HFFc6 (cell line): Measurements from ENCODE around the gene ATP2C2. TPM values are rescaled to one million over a fixed set of nuclear protein-coding genes. Genes with fewer than 3 reads are reported as not detected.
"Not testable (repeated sequence)": the region's sequence is repeated elsewhere in the genome, so short reads cannot be mapped to it uniquely, and the experiment has no call there.

Source experiments
- DNase-seq: peaks from one replicate; pipeline ENCODE4 v3.0.0-alpha.2; 2018
- H3K27ac Mint-ChIP-seq: 2 replicates; pipeline ENCODE4 v1.8.0; 2020; ENCODE audit warnings: mild to moderate bottlenecking, mixed read lengths
- H3K27me3 Mint-ChIP-seq: 2 replicates; pipeline ENCODE4 v1.8.0; 2021; ENCODE audit warnings: mild to moderate bottlenecking, moderate library complexity, mixed read lengths; ENCODE audit not compliant: insufficient read depth
- H3K36me3 Mint-ChIP-seq: 2 replicates; pipeline ENCODE4 v1.8.0; 2021; ENCODE audit warnings: low read depth, mixed read lengths
- H3K4me1 Mint-ChIP-seq: 2 replicates; pipeline ENCODE4 v1.8.0; 2020; ENCODE audit warnings: low read depth, mixed read lengths
- H3K4me3 Mint-ChIP-seq: 2 replicates; pipeline ENCODE4 v1.8.0; 2020; ENCODE audit warnings: mild to moderate bottlenecking, moderate library complexity, mixed read lengths
- H3K9me3 Mint-ChIP-seq: 2 replicates; pipeline ENCODE4 v1.8.0; 2020; ENCODE audit warnings: mild to moderate bottlenecking, mixed read lengths
- total RNA-seq, 6 experiments: library from RNA; stranded (reverse); fragmentation: NEBNext Ultra II Directional; extraction: Animal tissue kit (Norgen Biotek cat#: 25700); gene quantifications; 2 replicates in 1 of 6; 3 replicates in 5 of 6; pipeline ENCODE4 v1.2.3, GENCODE V29; 2021
- TF ChIP-seq, protein P1 (sequence below): fragments of 200-600 bp; sonication (generic); IDR thresholded peaks from 2 replicates; pipeline ENCODE4 v1.5.0; 2021; ENCODE audit warnings: antibody characterized with exemption, mild to moderate bottlenecking

The ATP2C2 gene
- total RNA-seq, 6 experiments from 2014 or later = not detected

DNA sequence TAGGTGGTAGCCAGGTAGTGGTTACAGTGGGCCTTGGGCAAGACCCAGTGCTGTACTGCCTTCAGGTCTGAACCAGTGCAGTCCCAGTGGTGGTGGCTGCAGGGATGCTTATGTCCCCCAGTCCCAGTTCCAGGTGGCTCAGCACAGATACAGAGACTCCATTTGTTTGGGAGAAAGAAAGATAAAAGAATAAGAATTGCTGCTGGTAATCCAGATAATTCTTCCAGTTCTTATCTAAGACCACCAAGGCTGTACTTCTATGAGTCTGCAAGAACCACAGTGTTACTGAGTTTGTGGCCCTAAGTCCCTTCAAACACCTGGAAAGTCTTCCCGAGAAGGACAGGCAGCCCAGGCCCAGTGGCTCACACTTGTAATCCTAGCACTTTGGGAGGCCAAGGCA, 33.9 kb upstream of the ATP2C2 start:
- no peak overlapping the region for H3K27ac Mint-ChIP-seq
- H3K27me3 Mint-ChIP-seq = peaks cover 32% of the 10 kb centered on the region
- peaks cover 10% of the 10 kb centered on the region for H3K9me3 Mint-ChIP-seq
- peaks cover 8% of the 10 kb centered on the region for H3K36me3 Mint-ChIP-seq
- peaks cover 12% of the 10 kb centered on the region for H3K4me1 Mint-ChIP-seq
- DNase-seq = no peak
- TF ChIP-seq, protein P1, sequence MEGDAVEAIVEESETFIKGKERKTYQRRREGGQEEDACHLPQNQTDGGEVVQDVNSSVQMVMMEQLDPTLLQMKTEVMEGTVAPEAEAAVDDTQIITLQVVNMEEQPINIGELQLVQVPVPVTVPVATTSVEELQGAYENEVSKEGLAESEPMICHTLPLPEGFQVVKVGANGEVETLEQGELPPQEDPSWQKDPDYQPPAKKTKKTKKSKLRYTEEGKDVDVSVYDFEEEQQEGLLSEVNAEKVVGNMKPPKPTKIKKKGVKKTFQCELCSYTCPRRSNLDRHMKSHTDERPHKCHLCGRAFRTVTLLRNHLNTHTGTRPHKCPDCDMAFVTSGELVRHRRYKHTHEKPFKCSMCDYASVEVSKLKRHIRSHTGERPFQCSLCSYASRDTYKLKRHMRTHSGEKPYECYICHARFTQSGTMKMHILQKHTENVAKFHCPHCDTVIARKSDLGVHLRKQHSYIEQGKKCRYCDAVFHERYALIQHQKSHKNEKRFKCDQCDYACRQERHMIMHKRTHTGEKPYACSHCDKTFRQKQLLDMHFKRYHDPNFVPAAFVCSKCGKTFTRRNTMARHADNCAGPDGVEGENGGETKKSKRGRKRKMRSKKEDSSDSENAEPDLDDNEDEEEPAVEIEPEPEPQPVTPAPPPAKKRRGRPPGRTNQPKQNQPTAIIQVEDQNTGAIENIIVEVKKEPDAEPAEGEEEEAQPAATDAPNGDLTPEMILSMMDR = no peak
- no peak overlapping the region for H3K4me3 Mint-ChIP-seq

DNA sequence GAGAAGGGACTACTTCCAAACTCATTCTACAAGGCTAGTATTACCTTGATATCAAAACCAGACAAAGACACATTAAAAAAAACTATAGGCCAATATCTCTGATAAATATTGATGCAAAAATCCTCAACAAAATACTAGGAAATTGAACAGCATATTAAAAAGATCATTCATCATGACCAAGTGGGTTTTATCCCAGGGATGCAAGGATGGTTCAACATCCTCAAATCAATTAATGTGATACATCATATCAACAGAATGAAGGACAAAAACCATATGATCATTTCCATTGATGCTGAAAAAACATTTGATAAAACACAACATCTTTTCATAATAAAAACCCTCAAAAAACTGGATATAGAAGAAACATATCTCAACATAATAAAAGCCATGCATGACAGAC, 31.1 kb upstream of the ATP2C2 start:
- not testable (repeated sequence) for DNase-seq, H3K36me3 Mint-ChIP-seq, H3K4me3 Mint-ChIP-seq, H3K27ac Mint-ChIP-seq, H3K4me1 Mint-ChIP-seq
- Mint-ChIP-seq H3K9me3 (peaks cover 10% of the 10 kb centered on the region), H3K27me3 (peaks cover 48% of the 10 kb centered on the region)

DNA sequence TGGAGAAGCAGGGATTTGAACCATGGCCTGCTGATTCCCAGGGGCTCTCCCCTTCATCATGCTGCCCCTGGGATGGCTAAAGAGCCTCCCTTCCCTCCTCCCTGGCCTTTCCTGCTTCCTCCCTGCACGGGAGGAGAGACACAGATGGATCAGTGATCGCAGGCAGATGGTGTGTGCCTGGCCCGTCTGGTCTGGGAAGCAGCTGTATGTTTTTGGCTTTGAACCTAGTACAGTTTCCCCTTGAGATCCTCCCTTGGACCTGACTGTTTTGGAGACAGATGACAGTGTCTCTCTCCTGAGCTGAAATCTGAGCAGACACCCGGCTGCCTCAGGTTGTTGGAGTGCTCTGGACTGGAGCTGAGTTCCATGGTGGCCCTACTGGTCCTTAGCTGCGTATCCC, 29.0 kb upstream of the ATP2C2 start:
- Mint-ChIP-seq H3K27ac (no peak overlapping the region), H3K9me3 (peaks cover 10% of the 10 kb centered on the region), H3K4me1 (no peaks in the 10 kb centered on the region), H3K4me3 (no peak overlapping the region), H3K36me3 (peaks cover 8% of the 10 kb centered on the region), H3K27me3 (peaks cover 45% of the 10 kb centered on the region)
- DNase-seq = no peak
- TF ChIP-seq, protein P1 = no peak

DNA sequence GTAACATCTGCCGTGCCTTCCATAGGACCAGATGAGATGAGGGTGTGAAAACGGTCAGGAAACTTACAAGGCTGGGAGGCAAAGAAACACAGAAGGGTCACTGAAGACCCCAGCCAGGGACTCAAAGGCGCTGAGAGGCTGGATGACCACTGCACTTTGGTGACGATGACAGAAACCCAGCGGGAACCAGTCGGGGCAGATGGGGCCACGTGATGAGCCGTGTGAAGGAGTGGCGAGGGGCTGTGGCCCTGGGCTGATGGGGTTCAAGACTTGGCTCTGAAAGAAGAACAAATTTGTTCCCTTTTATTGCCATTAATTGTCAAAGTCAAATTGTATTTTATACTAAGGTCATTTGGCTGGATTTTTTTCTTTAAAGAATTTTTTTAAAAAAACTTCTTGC, 28.6 kb upstream of the ATP2C2 start:
- Mint-ChIP-seq H3K27ac (no peak overlapping the region), H3K36me3 (peaks cover 8% of the 10 kb centered on the region), H3K9me3 (peaks cover 10% of the 10 kb centered on the region), H3K27me3 (peaks cover 45% of the 10 kb centered on the region), H3K4me3 (no peak overlapping the region), H3K4me1 (no peaks in the 10 kb centered on the region)
- TF ChIP-seq, protein P1 = no peak
- DNase-seq = no peak

DNA sequence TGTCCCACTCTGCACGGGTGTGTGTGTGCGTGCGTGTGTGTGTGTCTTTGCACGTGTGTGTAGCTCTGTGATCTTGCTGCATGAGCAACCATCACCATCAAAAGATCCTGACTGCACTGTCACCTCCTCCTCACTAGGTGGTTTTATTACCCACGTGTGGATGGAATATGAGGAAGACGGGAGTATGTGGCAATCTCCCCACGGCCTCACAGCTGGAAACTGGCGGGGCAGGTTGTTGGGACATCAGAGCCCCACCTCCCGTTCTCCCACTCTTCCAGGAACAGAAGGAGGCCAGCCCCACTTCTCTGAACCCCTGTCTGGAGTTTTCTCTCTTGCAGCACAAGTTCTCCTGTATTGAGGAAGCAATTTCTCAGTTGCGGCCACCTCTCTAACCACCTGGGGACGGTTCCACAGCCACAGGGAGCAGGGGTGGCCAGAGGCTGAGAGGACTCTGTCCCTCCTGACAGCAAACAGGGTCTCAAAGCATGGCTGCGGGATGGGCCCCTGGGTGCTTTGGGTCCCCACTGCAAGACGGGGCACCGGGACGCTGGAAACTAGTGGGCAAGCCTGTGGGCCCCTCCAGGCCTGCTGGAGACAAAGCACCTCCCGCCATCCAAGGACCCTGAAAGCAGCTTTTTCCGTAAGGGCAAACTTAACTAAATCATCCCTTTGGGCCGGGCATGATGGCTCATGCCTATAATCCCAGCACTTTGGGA, 27.9 kb upstream of the ATP2C2 start:
- Mint-ChIP-seq H3K27ac (no peak overlapping the region), H3K4me3 (no peak overlapping the region), H3K36me3 (peaks cover 8% of the 10 kb centered on the region), H3K4me1 (no peaks in the 10 kb centered on the region), H3K9me3 (peaks cover 10% of the 10 kb centered on the region), H3K27me3 (peaks cover 48% of the 10 kb centered on the region)
- no peak for DNase-seq
- TF ChIP-seq, protein P1 = no peak

DNA sequence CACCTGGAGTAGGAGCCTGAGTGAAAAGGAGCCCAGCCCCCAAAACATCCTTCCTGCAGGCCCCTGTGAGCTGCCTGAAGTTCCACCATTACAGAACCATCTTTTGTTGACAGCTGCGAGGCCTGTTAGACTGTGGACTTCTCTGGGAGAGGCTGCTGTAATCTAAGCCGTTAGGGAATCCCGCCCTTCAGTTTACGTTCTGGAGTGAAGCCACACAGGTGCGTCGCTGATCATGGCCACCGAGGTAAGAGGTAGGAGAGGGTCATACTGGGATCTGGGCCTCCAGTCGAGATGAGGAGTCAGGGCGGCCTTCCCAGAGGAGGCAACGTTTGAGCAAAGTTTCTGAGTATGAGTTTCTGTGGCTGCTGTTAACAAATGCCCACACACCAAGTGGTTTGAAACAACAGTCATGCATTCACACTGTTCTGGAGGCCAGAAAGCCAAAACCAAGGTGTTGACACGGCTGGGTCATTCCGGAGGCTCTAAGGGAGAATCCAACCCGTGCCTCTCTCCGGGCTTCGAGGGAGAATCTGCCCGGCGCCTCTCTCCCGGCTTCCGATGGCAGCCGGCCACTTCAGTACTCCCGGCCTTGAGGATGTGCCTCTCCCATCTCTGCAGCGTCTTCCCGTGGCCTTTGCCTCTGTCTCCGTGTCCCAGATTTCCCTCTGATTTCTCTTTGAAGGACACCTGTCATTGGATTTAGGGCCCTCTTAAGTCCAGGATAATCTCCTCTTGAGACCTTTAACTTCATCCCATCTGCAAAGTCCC, 26.6 kb upstream of the ATP2C2 start:
- no peak overlapping the region for H3K27ac Mint-ChIP-seq
- peaks cover 8% of the 10 kb centered on the region for H3K36me3 Mint-ChIP-seq
- H3K27me3 Mint-ChIP-seq = peaks cover 56% of the 10 kb centered on the region
- H3K4me3 Mint-ChIP-seq = no peak overlapping the region
- DNase-seq = no peak
- H3K4me1 Mint-ChIP-seq = no peaks in the 10 kb centered on the region
- TF ChIP-seq, protein P1 = no peak
- peaks cover 10% of the 10 kb centered on the region for H3K9me3 Mint-ChIP-seq

DNA sequence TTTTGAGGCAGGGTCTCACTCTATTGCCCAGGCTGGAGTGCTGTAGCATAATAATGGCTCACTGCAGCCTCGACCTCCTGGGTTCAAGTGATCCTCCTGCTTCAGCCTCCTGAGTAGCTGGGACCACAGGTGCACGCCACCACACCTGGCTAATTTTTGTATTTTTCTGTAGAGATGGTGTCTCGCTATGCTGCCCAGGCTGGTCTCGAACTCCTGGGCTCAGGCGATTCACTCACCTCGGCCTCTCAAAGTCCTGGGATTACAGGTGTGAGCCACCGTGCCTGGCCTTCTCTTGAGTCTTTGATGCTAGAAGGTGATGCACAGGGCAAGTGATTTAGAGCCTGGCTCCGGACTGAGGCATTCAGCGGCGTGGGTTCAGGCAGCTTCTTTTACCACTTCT, 24.5 kb upstream of the ATP2C2 start:
- not testable (repeated sequence) for H3K9me3 Mint-ChIP-seq, H3K36me3 Mint-ChIP-seq, H3K27ac Mint-ChIP-seq, DNase-seq, H3K4me1 Mint-ChIP-seq, H3K4me3 Mint-ChIP-seq
- H3K27me3 Mint-ChIP-seq = peaks cover 56% of the 10 kb centered on the region
